Central memory CD4-positive, alpha-beta T cell (primary cell): ENCODE data around the gene AOPEP.
"Not testable (repeated sequence)": the region's sequence is repeated elsewhere in the genome, so short reads cannot be mapped to it uniquely, and the experiment has no call there.

Source experiments
- DNase-seq: peaks from one replicate; pipeline ENCODE4 v3.0.0; 2022

The AOPEP gene

DNA sequence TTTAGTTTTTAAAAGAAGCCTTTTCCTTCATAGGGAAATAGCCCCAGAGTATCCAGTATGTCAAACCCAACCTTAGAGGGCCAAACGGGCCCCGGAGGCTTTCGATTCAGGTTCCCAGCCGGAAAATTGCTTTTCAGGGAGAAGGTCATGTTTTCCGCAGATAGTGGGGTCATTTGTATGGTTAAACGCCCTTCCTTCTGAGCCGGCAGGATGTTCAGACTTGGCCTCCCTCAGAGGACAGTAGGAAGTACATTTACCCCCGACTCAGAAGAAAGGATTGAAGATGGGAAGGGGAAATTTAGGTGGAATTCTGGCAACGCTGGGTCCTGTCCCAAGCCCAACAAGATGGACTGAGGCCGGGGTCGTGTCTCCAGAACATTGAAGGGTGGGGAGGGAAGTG, 195.2 kb downstream of the AOPEP start:
- DNase-seq: no peak

DNA sequence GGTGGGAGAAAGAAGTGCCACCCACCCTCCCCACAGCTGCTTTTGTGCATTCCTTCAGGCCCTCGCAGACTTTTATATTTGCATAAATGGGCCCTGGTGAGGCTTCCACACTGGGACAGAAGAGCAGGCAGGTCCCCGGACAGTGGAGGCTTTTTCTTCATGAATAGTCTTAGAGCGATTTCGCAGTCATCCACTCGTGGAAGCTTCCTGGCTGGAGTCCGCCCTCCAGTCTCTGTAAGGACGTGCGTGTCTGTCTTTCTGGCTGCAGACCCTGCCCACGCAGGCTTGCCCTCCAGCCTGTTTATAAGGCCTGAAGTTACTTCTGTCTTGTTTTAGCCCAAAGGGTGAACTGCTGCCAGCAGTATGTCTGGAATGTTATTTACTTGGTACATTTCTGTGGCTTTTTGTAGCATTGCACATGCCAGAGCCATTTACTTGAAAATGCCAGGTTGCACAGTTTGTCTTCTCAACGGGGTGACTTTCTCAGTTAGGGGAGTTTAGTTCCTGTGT, 195.7 kb downstream of the AOPEP start:
- no peak for DNase-seq

DNA sequence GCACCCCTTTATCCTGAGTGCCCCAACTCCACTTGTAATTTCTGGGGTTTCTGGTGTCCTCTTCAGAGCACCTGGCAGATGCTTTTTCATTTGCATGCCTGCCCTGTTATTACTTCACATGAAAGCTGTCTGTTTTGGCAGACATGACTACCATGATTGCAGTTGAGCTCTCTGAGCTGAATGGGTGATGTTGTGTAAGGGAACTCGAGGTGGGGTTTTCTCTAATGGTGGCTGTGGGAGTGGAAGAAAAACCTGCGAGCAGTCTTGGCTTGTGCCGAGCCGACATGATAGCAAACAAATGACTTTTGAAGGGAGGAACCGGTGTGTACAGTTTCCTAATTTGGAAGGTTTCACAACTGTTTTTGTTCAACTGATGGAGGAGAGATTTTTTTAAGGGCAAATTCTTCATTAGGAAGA, 196.2 kb downstream of the AOPEP start:
- no peak for DNase-seq

GRCh38 chr9:94923326-94924089, 197.0 kb downstream of the AOPEP start:
- DNase-seq: no peak

GRCh38 chr9:94925751-94926430, 199.4 kb downstream of the AOPEP start:
- no peak for DNase-seq

GRCh38 chr9:94926431-94926800, 199.9 kb downstream of the AOPEP start:
- no peak for DNase-seq

- no peak for DNase-seq
Measured at GRCh38 chr9:94927048-94927761, 200.7 kb downstream of the AOPEP start.

GRCh38 chr9:94927762-94928670, 201.5 kb downstream of the AOPEP start:
- no peak for DNase-seq

DNA sequence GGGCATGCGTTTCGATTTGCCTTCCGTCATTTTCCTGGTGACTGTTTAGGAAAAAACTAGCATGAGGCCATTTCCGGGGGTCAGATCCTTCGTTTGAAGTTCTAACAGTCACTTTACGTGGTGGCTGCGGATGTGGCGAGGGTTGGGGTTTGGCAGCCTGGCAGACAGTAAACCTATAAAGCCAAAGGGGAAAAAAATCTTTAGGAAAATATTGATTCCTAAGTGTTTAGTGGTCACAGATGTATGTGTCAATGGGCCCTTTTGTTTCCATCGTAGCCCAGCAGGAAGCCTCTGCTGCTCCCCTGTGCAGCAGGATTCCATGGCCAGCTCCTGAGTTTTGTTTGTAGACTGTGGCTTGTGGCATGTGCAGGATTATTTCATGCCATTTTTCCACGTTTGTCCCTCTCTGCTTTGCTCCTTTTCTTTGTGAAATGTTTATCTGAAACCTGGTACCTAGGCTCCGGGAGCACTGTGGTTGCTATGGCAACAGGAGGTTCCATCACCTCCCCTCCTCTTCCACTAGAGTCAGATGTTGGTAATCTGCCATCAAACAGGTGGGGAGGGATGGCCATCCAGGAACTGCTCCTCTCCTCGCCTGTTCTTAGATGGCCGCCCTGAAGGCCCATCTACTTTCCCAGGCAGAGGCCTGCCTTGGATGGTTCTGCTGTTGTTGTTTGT, 202.3 kb downstream of the AOPEP start:
- no peak for DNase-seq

DNA sequence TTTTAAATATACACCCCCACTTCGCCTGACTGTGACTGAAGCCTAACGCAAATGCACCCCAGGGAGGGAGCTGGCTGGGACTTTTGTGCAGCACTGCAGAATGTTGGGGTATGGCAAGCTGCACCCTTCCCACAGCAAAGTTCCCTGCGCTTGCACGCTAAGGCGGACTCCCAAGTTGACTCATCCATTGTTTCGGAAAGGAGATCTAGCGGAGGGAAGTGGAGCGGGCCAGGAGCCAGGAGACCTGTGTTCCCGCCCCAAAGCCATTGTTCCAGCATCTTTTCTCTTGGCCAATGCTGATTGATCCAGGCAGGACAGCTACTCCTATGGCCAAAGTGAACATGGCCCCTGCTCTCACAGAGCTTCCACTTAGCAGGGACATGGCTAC, 202.9 kb downstream of the AOPEP start:
- no peak for DNase-seq

GRCh38 chr9:94931036-94931633, 204.6 kb downstream of the AOPEP start:
- no peak for DNase-seq

DNA sequence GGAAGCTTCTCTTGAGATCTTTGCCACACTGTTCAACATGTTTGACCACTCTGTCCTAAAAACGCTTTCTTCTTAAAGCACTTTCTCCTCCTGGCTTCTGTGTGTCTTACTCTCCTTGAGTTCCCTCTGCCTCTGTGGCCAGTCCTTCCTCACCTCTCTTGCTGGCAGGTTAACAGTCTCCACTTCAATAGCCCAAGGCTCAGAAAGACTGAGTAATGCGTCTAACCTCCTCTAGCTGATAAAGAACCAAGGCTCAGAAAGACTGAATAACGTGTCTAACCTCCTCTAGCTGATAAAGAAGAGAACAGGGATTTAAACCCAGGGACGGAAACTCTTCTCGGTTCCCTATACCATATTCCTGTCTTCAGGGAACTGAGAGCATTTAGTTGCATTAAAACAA, 205.2 kb downstream of the AOPEP start:
- DNase-seq: no peak

- DNase-seq: no peak
Measured at GRCh38 chr9:94932652-94933510, 206.4 kb downstream of the AOPEP start.

DNA sequence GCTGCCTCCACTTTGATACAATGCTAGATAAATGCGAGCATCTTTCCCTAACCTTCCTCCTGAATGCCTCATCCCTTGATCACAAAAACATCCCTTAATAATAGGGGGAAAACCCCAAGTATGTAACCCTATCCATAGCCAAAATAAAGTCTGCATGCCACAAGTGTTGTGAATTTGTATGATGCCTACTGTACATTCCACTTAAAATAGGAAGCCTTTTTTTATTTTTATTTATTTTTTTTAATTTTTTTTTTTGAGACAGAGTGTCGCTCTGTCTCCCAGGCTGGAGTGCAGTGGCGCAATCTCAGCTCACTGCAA, 207.0 kb downstream of the AOPEP start:
- no peak for DNase-seq

- no peak for DNase-seq
Measured at GRCh38 chr9:94934816-94935328, 208.4 kb downstream of the AOPEP start.

- DNase-seq: no peak
Measured at GRCh38 chr9:94935396-94935795, 208.9 kb downstream of the AOPEP start.

DNA sequence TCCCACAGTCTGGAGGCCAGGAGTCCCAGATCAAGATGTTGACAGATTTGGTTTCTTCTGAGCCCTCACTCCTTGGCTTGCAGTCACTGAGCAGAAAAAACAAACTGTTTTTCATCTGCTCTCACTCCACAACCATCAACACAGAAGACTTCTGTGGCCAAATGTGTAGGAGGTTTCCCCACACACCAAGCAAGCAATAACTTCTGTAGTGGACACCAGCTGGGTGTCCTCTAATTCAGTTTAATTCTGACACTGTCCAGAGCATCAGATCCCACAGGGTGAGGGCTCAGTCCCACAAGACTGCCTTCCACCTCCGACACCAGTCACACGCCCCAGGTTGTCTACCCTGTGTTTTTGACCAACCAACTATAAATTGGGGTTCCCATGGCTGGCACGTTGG, 209.9 kb downstream of the AOPEP start:
- no peak for DNase-seq

GRCh38 chr9:94937214-94937903, 210.9 kb downstream of the AOPEP start:
- DNase-seq: no peak

- DNase-seq: no peak
Measured at GRCh38 chr9:94938384-94938783, 211.9 kb downstream of the AOPEP start.

- not testable (repeated sequence) for DNase-seq
Measured at GRCh38 chr9:94940296-94940695, 213.8 kb downstream of the AOPEP start.
